Fibroblast of skin of left quadriceps (primary cell): ENCODE data around the gene CBFA2T2.
"Not testable (repeated sequence)": the region's sequence is repeated elsewhere in the genome, so short reads cannot be mapped to it uniquely, and the experiment has no call there.

Experiments used
- DNase-seq, 2 experiments: peaks; one replicate each; pipeline ENCODE4 v3.0.0-alpha.2; 2013; ENCODE audit warnings: low read depth in 2 of 2

Gene CBFA2T2

GRCh38 chr20:33696448-33696847, 206.6 kb downstream of the CBFA2T2 start:
- no peak for DNase-seq

GRCh38 chr20:33697129-33697528, 207.2 kb downstream of the CBFA2T2 start:
- peak; percentile 52 to 55 for DNase-seq

- not testable (repeated sequence) for DNase-seq
Observed at GRCh38 chr20:33698966-33699365, 209.1 kb downstream of the CBFA2T2 start.
